Breast epithelium (tissue), 4 donors: ENCODE measurements around the gene PLEKHA5. TPM values are rescaled to one million over a fixed set of nuclear protein-coding genes. Genes with fewer than 3 reads are reported as not detected.
"Not testable (repeated sequence)": the region's sequence is repeated elsewhere in the genome, so short reads cannot be mapped to it uniquely, and the experiment has no call there.

Experiments
- DNase-seq, 2 donors: peaks; one replicate each; pipeline ENCODE4 v3.0.0-alpha.2; 2019; ENCODE audit warnings: low spot score in 2 of 2
- H3K27ac ChIP-seq, 2 donors: fragments of 200-600 bp; sonication (generic) in 1 of 2; one replicate each; pipeline ENCODE4 v1.5.1; 2016 to 2019; ENCODE audit warnings: mild to moderate bottlenecking in 1 of 2
- H3K27me3 ChIP-seq, 2 donors: fragments of 200-600 bp; sonication (generic) in 1 of 2; one replicate each; pipeline versions ENCODE4 v1.5.1 to v1.6.0; 2017 to 2019; ENCODE audit warnings: control low read depth in 1 of 2, mild to moderate bottlenecking in 1 of 2
- H3K36me3 ChIP-seq: fragments of 200-600 bp; one replicate; pipeline ENCODE4 v1.5.1; 2019
- H3K4me1 ChIP-seq, 2 donors: fragments of 200-600 bp; sonication (generic); one replicate each; pipeline ENCODE4 v1.5.1; 2016 to 2019; ENCODE audit warnings: control low read depth in 1 of 2
- H3K4me3 ChIP-seq, 3 donors: fragments of 200-600 bp; sonication (generic); 1 replicate in 2 of 3; 2 replicates in 1 of 3; pipeline ENCODE4 v1.5.1; 2016 to 2019; ENCODE audit warnings: mild to moderate bottlenecking in 3 of 3, moderate library complexity in 2 of 3
- H3K9me3 ChIP-seq, 2 donors: fragments of 200-600 bp; sonication (generic) in 1 of 2; one replicate each; pipeline ENCODE4 v1.5.1; 2016 to 2019; ENCODE audit warnings: control low read depth in 1 of 2
- CTCF ChIP-seq, 3 donors: fragments of 450-650 bp; IDR thresholded peaks; one replicate each; pipeline ENCODE4 v1.5.1; 2016 to 2017; ENCODE audit warnings: antibody characterized with exemption in 3 of 3, mild to moderate bottlenecking in 3 of 3, moderate library complexity in 3 of 3
- POLR2A ChIP-seq: fragments of 450-650 bp; IDR thresholded peaks from one replicate; pipeline ENCODE4 v1.6.1; 2016; ENCODE audit warnings: antibody characterized with exemption, mild to moderate bottlenecking, moderate library complexity
- POLR2AphosphoS5 ChIP-seq, 3 donors: sonication (generic); formaldehyde crosslinking; IDR thresholded peaks; one replicate each; pipeline ENCODE4 v1.6.1; 2017; ENCODE audit warnings: antibody characterized with exemption in 3 of 3
- intact Hi-C: fragments of 100-400 bp; cut with DNase I; formaldehyde crosslinking; loops from one replicate; pipeline ENCODE4 v1.15.1; 2023; ENCODE audit warnings: low total_unique reads
- total RNA-seq, 3 donors: library from RNA; depleted of rRNA; stranded (reverse); fragments of >200 nt; gene quantifications; one replicate each; pipeline ENCODE4 v1.1.0, GENCODE V29; 2016

Gene PLEKHA5
- total RNA-seq, 3 donors from 2014 or later: 21.1 to 55.5 (median 49.8) TPM

- Histone ChIP-seq H3K4me1 (no peaks in the 10 kb centered on the region), H3K27me3 (no peaks in the 10 kb centered on the region), H3K36me3 (no peaks in the 10 kb centered on the region), H3K4me3 (no peak overlapping the region), H3K9me3 (no peaks in the 10 kb centered on the region), H3K27ac (no peak overlapping the region)
- TF ChIP-seq POLR2AphosphoS5 (IDR thresholded peaks at IDR 0.05): no peak
- no peak for TF ChIP-seq CTCF (IDR thresholded peaks at IDR 0.05)
- no peak for DNase-seq
- intact Hi-C loops: no loop called here
Observed at GRCh38 chr12:19398376-19399363, 269.1 kb downstream of the PLEKHA5 start.

- H3K27me3 ChIP-seq, H3K4me3 ChIP-seq, DNase-seq, H3K36me3 ChIP-seq, H3K4me1 ChIP-seq, H3K9me3 ChIP-seq, H3K27ac ChIP-seq, intact Hi-C loops: not testable (repeated sequence)
Observed at GRCh38 chr12:19400649-19401285, 271.2 kb downstream of the PLEKHA5 start.

- no peak overlapping the region for H3K27ac ChIP-seq
- no peak for TF ChIP-seq POLR2AphosphoS5 (IDR thresholded peaks at IDR 0.05)
- no peak for TF ChIP-seq CTCF (IDR thresholded peaks at IDR 0.05)
- TF ChIP-seq POLR2A: no peak
- H3K9me3 ChIP-seq: no peaks in the 10 kb centered on the region
- intact Hi-C loops: no loop called here
- no peak for DNase-seq
- H3K36me3 ChIP-seq: no peaks in the 10 kb centered on the region
- H3K27me3 ChIP-seq: no peaks in the 10 kb centered on the region
- H3K4me3 ChIP-seq: no peak overlapping the region
- no peaks in the 10 kb centered on the region for H3K4me1 ChIP-seq
Observed at GRCh38 chr12:19402211-19402610, 272.7 kb downstream of the PLEKHA5 start.

- intact Hi-C loops: no loop called here
- Histone ChIP-seq H3K9me3 (no peaks in the 10 kb centered on the region), H3K4me1 (no peaks in the 10 kb centered on the region), H3K27ac (no peak overlapping the region), H3K36me3 (no peaks in the 10 kb centered on the region), H3K27me3 (no peaks in the 10 kb centered on the region), H3K4me3 (no peak overlapping the region)
- TF ChIP-seq POLR2AphosphoS5 (IDR thresholded peaks at IDR 0.05) (no peak), POLR2A (no peak), CTCF (IDR thresholded peaks at IDR 0.05) (no peak)
- DNase-seq: no peak
Observed at GRCh38 chr12:19402743-19403431, 273.4 kb downstream of the PLEKHA5 start.

- no peak for TF ChIP-seq POLR2AphosphoS5 (IDR thresholded peaks at IDR 0.05)
- TF ChIP-seq CTCF (IDR thresholded peaks at IDR 0.05): no peak
- no peak for TF ChIP-seq POLR2A
- H3K4me1 ChIP-seq: no peaks in the 10 kb centered on the region
- H3K27me3 ChIP-seq: no peaks in the 10 kb centered on the region
- no peak overlapping the region for H3K27ac ChIP-seq
- H3K9me3 ChIP-seq: no peaks in the 10 kb centered on the region
- H3K4me3 ChIP-seq: no peak overlapping the region
- intact Hi-C loops: no loop called here
- no peaks in the 10 kb centered on the region for H3K36me3 ChIP-seq
- no peak for DNase-seq
Observed at GRCh38 chr12:19404242-19404880, 274.8 kb downstream of the PLEKHA5 start.
